Measurements from ENCODE around the gene KCNN2.

DNA sequence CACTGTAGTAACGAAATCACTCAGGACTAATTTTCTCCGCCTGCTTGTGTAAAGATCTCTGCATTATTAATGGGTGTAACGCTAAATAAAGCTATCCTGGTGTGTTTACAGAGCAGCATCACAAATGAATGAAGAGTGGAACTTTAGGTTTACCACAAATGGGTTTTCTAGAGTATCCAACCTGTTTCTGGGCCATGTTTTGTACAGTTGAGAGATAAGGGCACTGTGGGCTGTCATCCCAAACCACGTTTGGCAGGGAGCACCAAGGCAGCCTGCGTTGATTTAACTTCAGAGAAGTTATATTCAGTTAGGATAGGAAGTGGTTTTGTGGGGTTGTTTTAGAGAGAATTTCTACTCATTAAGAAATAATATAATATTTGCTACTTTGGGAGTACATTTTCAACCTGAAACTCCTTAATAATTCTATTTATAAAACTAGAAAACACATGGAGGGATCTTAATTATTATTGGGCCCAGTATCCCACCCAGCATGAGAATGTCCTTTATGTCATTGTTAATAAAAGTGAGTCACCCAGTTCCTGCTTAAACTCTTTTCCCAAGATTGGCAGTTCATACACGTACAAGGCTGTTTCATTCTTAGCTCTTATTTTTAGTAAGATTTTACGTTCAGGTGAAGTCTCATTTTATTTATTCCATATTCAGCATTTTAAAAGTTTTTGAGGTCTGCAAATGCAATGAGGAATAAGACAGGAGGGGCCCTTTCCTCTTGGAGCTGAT is 8.0 kb downstream of the KCNN2 start:
- TF ChIP-seq, protein P1, sequence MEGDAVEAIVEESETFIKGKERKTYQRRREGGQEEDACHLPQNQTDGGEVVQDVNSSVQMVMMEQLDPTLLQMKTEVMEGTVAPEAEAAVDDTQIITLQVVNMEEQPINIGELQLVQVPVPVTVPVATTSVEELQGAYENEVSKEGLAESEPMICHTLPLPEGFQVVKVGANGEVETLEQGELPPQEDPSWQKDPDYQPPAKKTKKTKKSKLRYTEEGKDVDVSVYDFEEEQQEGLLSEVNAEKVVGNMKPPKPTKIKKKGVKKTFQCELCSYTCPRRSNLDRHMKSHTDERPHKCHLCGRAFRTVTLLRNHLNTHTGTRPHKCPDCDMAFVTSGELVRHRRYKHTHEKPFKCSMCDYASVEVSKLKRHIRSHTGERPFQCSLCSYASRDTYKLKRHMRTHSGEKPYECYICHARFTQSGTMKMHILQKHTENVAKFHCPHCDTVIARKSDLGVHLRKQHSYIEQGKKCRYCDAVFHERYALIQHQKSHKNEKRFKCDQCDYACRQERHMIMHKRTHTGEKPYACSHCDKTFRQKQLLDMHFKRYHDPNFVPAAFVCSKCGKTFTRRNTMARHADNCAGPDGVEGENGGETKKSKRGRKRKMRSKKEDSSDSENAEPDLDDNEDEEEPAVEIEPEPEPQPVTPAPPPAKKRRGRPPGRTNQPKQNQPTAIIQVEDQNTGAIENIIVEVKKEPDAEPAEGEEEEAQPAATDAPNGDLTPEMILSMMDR (IDR thresholded peaks at IDR 0.05): no peak
- TF ChIP-seq POLR2A (IDR thresholded peaks at IDR 0.05): no peak
